Head of caudate nucleus (tissue), 42 donors: ENCODE data around the gene RARA.

Experiments used
- DNase-seq, 42 donors: peaks; one replicate each; pipeline versions ENCODE4 v3.0.0 to v3.0.0-alpha.2; 2020 to 2021; ENCODE audit warnings: mixed read lengths in 7 of 42
- intact Hi-C: fragments of 100-400 bp; cut with DNase I; formaldehyde crosslinking; loops from one replicate; pipeline ENCODE4 v1.15.0; 2022

RARA gene

DNA sequence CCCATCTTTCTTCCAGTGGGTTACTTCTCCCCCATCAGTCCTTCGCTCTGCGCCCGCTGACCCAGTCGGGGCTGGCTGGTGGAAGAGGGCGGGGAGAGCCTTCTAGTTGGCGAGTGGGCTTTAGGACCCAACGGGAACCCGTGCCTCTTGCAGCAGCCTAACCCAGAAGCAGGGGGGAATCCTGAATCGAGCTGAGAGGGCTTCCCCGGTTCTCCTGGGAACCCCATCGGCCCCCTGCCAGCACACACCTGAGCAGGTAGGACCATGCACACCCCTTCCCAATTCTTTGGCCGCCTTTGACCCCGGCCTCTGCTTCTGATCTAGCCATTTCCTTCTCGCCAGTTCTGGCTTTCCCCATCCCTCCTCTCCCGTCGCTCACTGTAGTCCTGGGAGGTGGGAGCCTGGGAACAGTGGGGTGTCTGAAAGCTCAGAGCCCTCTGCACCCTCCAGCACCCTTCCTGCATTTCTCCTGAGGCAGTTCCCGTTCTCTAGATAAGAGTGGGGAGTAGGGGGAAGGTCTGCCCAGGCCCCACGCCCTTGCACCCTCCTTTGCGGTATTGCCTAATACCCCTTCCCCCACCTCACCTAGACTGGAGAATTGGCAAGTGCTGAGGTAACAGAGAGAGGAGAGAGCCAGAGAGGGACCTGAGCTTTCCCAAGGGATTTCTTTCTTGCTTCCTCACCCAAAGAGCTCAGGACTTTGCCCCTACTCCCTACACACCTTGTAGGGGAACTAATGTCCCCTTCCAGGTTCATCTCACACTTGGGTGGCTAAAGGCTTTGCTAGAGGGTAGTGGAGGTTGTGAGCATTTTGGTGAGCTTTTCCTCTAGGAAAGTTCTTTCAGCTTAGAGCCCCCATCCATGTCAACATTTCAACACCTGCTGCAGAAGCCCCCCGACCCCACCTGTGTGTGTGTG lies at the start of gene RARA:
Gene RARA, plus strand, starts transcription at position 150 of the 918 bp plus-strand sequence. CDS start 22,039 bp downstream, outside the sequence.
- intact Hi-C loops, result loop anchor here (10.0 kb wide), 1 partner anchor 246 kb away; no protein-coding TSS in a partner anchor
- DNase-seq, result peak; percentile 60 to 93 (median 77)

- no peak for DNase-seq
- intact Hi-C loops, result no loop called here
These were observed 49.5 kb upstream of the RARA start for GRCh38 chr17:40259505-40259904.

GRCh38 chr17:40260528-40260927 lies 48.5 kb upstream of the RARA start:
- no peak for DNase-seq
- intact Hi-C loops, result no loop called here

GRCh38 chr17:40264458-40265185 lies 44.4 kb upstream of the RARA start:
- intact Hi-C loops, result no loop called here
- DNase-seq, result peak in 1 of 42 donors; percentile 14

- DNase-seq, result no peak
- intact Hi-C loops, result no loop called here
These were observed 43.6 kb upstream of the RARA start for GRCh38 chr17:40265337-40265736.

GRCh38 chr17:40266882-40267281 lies 42.1 kb upstream of the RARA start:
- intact Hi-C loops, result no loop called here

DNA sequence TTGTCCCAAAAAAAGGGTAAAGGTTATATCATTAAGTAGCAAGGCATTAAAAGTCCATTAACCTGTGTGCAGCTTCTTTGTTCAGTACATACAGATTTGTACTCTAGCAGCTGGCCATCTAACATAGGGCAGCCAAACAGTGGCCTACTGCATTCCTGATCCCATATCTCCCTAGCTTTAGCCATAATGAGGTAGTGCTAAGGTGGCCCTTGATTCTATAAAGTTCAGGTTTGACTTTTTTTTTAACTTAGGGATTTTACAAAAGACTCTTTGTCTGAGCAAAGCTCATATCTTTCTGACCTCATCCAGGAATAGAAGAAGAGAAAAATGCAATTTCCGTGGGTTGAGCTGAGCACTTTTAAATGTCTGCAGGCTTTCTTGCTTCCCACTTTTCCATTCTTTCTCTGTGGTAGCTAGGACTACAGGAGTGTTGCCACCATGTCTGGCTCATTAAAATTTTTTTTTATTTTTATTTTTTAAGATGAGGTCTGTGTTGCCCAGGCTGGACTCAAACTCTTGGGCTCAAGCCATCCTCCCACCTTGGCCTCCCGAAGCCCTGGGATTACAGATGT lies 40.8 kb upstream of the RARA start:
- peak in 2 of 42 donors; percentile 26 to 47 for DNase-seq
- intact Hi-C loops, result no loop called here

More at GRCh38 chr17:40266882-40267281, 42.1 kb upstream of the RARA start:
- DNase-seq, result no peak

GRCh38 chr17:40278414-40278813 lies 30.6 kb upstream of the RARA start:
- no peak for DNase-seq
- intact Hi-C loops, result no loop called here

GRCh38 chr17:40279402-40279801 lies 29.6 kb upstream of the RARA start:
- intact Hi-C loops, result no loop called here
- no peak for DNase-seq

- intact Hi-C loops, result no loop called here
- peak in 1 of 42 donors; percentile 18 for DNase-seq
These were observed 27.3 kb upstream of the RARA start for GRCh38 chr17:40281663-40282062.

GRCh38 chr17:40283662-40284061 lies 25.3 kb upstream of the RARA start:
- DNase-seq, result no peak
- intact Hi-C loops, result no loop called here

DNA sequence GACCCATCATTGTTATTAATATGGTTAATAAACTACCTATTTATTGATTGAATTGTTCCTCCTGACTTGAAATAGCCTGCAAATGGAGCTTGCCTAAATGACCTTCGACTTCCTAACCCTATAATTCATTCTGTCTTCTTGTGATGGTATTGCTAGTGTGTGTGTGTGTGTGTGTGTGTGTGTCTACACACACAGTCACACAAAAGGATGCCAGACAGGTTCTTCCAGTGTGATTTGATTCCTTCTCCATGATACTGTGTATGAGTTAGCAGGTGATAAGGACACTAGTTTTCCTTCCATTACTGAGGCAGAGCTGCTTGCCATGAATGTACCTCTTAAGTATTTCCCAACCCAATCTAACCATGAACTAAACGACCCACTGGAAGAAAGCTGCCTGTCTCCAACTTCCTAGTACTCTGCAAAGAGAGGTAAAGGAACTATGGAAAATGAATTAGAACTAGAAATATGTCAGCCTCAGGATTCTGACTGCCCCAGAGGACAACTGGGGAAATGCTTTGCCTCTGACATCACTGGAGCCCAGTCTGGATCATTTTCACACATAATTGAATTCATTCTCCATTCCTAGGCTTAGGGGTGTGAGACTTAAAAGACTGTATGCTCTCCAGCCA lies 24.8 kb upstream of the RARA start:
- intact Hi-C loops, result no loop called here
- no peak for DNase-seq

GRCh38 chr17:40286473-40286872 lies 22.5 kb upstream of the RARA start:
- intact Hi-C loops, result no loop called here
- no peak for DNase-seq

GRCh38 chr17:40287159-40287493 lies 21.9 kb upstream of the RARA start:
- no peak for DNase-seq
- intact Hi-C loops, result loop anchor here (1.0 kb wide), 1 partner anchor 68 kb away; the partner anchor contains the start of gene WIPF2

DNA sequence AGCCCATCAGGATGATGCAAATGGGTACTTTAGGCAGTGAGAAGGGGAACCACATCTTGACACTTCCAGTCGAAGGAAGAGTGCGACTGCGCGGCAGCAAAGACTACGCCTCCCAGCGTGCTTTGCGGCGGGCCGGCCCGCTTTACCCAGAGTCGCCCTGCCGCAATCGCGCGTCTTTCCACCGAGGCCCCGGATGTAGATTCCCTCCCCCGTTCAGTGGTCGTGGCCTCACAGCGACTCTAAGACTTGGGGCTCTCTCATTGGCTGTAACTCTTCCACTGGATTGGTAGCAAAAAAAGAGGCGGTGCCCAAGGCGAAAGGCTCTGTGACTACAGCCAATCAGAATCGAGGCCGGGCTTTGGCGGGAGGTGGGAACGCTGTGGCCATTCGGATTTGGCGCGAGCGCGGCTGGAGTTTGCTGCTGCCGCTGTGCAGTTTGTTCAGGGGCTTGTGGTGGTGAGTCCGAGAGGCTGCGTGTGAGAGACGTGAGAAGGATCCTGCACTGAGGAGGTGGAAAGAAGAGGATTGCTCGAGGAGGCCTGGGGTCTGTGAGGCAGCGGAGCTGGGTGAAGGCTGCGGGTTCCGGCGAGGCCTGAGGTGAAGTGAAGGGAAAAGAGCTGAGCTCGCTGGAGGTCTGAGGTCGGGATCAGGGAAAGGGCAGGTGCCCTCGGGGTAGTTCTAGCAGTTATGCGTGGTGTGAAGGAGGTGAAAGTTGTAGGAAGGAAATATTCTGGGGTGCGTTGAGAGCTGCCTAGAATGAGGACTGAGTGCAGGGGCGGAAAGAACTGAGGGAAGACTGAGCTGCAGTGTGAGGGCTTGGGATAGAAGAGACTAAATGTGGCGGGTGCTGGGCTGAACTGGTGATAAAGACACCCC lies 21.2 kb upstream of the RARA start, which contains the start of gene CDC6:
Gene CDC6, plus strand, starts transcription at position 386 of the 876 bp plus-strand sequence. CDS start 1,542 bp downstream, outside the sequence.
- intact Hi-C loops, result loop anchor here (1.0 kb wide), 1 partner anchor 68 kb away; the partner anchor contains the start of gene WIPF2
- peak; percentile 96 to 100 (median 99) for DNase-seq

DNA sequence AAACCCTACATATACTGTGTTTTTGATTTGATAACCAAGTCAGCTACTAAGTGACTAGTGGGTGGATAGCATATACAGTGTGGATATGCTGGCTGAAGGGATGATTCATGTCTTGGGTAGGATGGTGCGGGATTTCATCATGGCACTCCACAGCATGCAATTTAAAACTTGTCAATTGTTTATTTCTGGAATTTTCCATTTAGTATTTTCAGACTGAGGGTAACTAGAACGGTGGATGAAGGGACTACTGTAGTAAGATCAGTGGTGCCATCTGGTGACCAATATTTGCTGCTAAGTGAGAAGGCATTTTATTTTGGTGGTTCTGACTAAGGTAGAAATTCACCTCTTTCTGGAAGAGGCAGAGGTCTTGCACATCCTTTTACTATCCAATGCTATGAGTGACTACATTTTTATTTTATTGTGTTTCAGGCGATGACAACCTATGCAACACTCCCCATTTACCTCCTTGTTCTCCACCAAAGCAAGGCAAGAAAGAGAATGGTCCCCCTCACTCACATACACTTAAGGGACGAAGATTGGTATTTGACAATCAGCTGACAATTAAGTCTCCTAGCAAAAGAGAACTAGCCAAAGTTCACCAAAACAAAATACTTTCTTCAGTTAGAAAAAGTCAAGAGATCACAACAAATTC lies 18.2 kb upstream of the RARA start:
- intact Hi-C loops, result loop anchor here (5.0 kb wide), 1 partner anchor 88 kb away; no protein-coding TSS in a partner anchor
- DNase-seq, result peak in 23 of 42 donors; percentile 18 to 82 (median 60)

- intact Hi-C loops, result loop anchor here (5.0 kb wide), 1 partner anchor 89 kb away; no protein-coding TSS in a partner anchor
- no peak for DNase-seq
These were observed 17.7 kb upstream of the RARA start for GRCh38 chr17:40291281-40291664.
